ENCODE measurements around the gene HMGN2.

HMGN2 gene

GRCh38 chr1:26472320-26472900, at the start of gene HMGN2:
HMGN2 (plus strand) TSS chr1:26472440; CDS start chr1:26472613, 173 bp downstream.
- DNase-seq: peak; percentile 93 to 94

- DNase-seq: no peak
Observed at GRCh38 chr1:26429721-26430120, 42.5 kb upstream of the HMGN2 start.

GRCh38 chr1:26431979-26432695, 40.1 kb upstream of the HMGN2 start, which contains the start of gene DHDDS:
DHDDS (plus strand) TSS chr1:26432321; CDS start chr1:26432946, 625 bp downstream.
- DNase-seq: peak; percentile 98 to 99

GRCh38 chr1:26432793-26433192, 39.4 kb upstream of the HMGN2 start:
- no peak for DNase-seq

GRCh38 chr1:26434161-26434752, 38.0 kb upstream of the HMGN2 start:
- DNase-seq: no peak

- no peak for DNase-seq
Observed at GRCh38 chr1:26438041-26438440, 34.2 kb upstream of the HMGN2 start.

GRCh38 chr1:26440259-26440658, 32.0 kb upstream of the HMGN2 start:
- no peak for DNase-seq

GRCh38 chr1:26449868-26450267, 22.4 kb upstream of the HMGN2 start:
- no peak for DNase-seq

GRCh38 chr1:26450908-26451307, 21.3 kb upstream of the HMGN2 start:
- no peak for DNase-seq

- DNase-seq: no peak
Observed at GRCh38 chr1:26452459-26453183, 19.6 kb upstream of the HMGN2 start.

GRCh38 chr1:26459148-26459547, 13.1 kb upstream of the HMGN2 start:
- DNase-seq: no peak

- DNase-seq: no peak
Observed at GRCh38 chr1:26459573-26460031, 12.6 kb upstream of the HMGN2 start.

- no peak for DNase-seq
Observed at GRCh38 chr1:26468911-26469310, 3.3 kb upstream of the HMGN2 start.

GRCh38 chr1:26469558-26469957, 2.7 kb upstream of the HMGN2 start:
- DNase-seq: no peak

- DNase-seq: no peak
Observed at GRCh38 chr1:26470878-26471497, 1.3 kb upstream of the HMGN2 start.

- DNase-seq: peak; percentile 49 to 51
Observed at GRCh38 chr1:26471498-26472319, 531 bp upstream of the HMGN2 start.

GRCh38 chr1:26472901-26473845, 933 bp downstream of the HMGN2 start:
- DNase-seq: peak; percentile 95

- DNase-seq: no peak
Observed at GRCh38 chr1:26474818-26475217, 2.6 kb downstream of the HMGN2 start.

- DNase-seq: no peak
Observed at GRCh38 chr1:26475989-26476388, 3.7 kb downstream of the HMGN2 start.

- no peak for DNase-seq
Observed at GRCh38 chr1:26476958-26477357, 4.7 kb downstream of the HMGN2 start.
